Mammary epithelial cell (primary cell): Measurements from ENCODE around the gene PPARG.

Experiments used
- CTCF ChIP-seq, 2 donors: IDR thresholded peaks in 1 of 2; conservative IDR thresholded peaks in 1 of 2; 2 replicates each; pipeline ENCODE4 v1.5.1; 2011 to 2012; ENCODE audit warnings: inconsistent platforms in 2 of 2, low read length in 2 of 2, mild to moderate bottlenecking in 2 of 2, control low read depth in 1 of 2, low read depth in 1 of 2; ENCODE audit not compliant: insufficient read depth in 1 of 2; ENCODE audit errors: extremely low read depth in 1 of 2
- EZH2 ChIP-seq: IDR thresholded peaks from 2 replicates; pipeline ENCODE4 v1.6.1; 2012; ENCODE audit warnings: low read length, inconsistent platforms, borderline replicate concordance

GRCh38 chr3:12339701-12340480 lies 51.0 kb downstream of the PPARG start:
- TF ChIP-seq CTCF (conservative IDR thresholded peaks at IDR 0.05 in 1 of 2, IDR thresholded peaks at IDR 0.05 in 1 of 2; ENCODE audit: extremely low read depth in 1 of 2, insufficient read depth in 1 of 2, low read depth in 1 of 2, low read length in 2 of 2) = no peak
- TF ChIP-seq EZH2 = no peak
